HCT116 (cell line): Measurements from ENCODE around the gene ZNF862. TPM values are rescaled to one million over a fixed set of nuclear protein-coding genes. Genes with fewer than 3 reads are reported as not detected.

ENCODE experiments used
- ATAC-seq: fragments of 200-7000 bp; cut with Tn5 transposase; 2 replicates; pipeline ENCODE4 v1.9.1; 2020; ENCODE audit warnings: mild to moderate bottlenecking, moderate library complexity
- BruUV-seq: library from RNA; stranded (reverse); fragments of 400-500 nt; replicated peaks from 2 replicates; lab custom pipeline; 2021; lab: Mats Ljungman, UMichigan
- CTCF ChIA-PET: fragments of 300-600 bp; sonication (Branson Sonifier 250); formaldehyde crosslinking; loops from one replicate; lab custom pipeline; 2021; ENCODE audit warnings: antibody characterized with exemption; lab: Charles Lee
- POLR2A ChIA-PET: fragments of 300-600, 350-600 bp; sonication (Branson Sonifier 250); formaldehyde crosslinking; loops from one replicate; lab custom pipeline; 2021; ENCODE audit warnings: antibody characterized with exemption; lab: Charles Lee
- RAD21 ChIA-PET, 2 experiments: fragments of 300-600 bp; sonication (Branson Sonifier 250); formaldehyde crosslinking; loops; one replicate each; lab custom pipeline; 2023; ENCODE audit warnings: low total read pairs in 2 of 2; ENCODE audit not compliant: uncharacterized antibody in 2 of 2, unreplicated experiment in 2 of 2, low non-redundant PET in 1 of 2; lab: Charles Lee
- DNase-seq: peaks from one replicate; pipeline ENCODE4 v3.0.0-alpha.2; 2010; ENCODE audit warnings: low read depth, low spot score
- H2AFZ ChIP-seq: fragments of 200-600 bp; shearing (Covaris generic), sonication (generic); 2 replicates; pipeline ENCODE4 v1.6.1; 2017; ENCODE audit warnings: low read depth, mixed run types, mixed read lengths, antibody characterized with exemption, low read length; ENCODE audit not compliant: poor library complexity, severe bottlenecking
- H3K27ac ChIP-seq: 2 replicates; pipeline ENCODE4 v1.5.1; 2012; ENCODE audit warnings: low read depth, low read length
- H3K27me3 ChIP-seq: fragments of 200-600 bp; sonication (generic); 2 replicates; pipeline ENCODE4 v1.6.1; 2016; ENCODE audit warnings: mixed run types, low read length, mixed read lengths; ENCODE audit not compliant: insufficient read depth
- H3K36me3 ChIP-seq, 2 experiments: fragments of 200-500 bp in 1 of 2; fragments of 200-600 bp in 1 of 2; sonication (Bioruptor generic) in 1 of 2; sonication (generic) in 1 of 2; 2 replicates each; pipeline versions ENCODE4 v1.5.1 to v1.6.1; 2014 to 2016; ENCODE audit warnings: low read length in 2 of 2, inconsistent platforms in 1 of 2, mixed read lengths in 1 of 2, mixed run types in 1 of 2; ENCODE audit not compliant: insufficient read depth in 2 of 2, control insufficient read depth in 1 of 2
- H3K4me1 ChIP-seq, 2 experiments: fragments of 200-600 bp in 1 of 2; sonication (generic) in 1 of 2; 2 replicates each; pipeline versions ENCODE4 v1.5.1 to v1.6.1; 2012 to 2017; ENCODE audit warnings: low read length in 2 of 2, inconsistent platforms in 1 of 2, mild to moderate bottlenecking in 1 of 2, mixed read lengths in 1 of 2, mixed run types in 1 of 2, moderate library complexity in 1 of 2; ENCODE audit not compliant: insufficient read depth in 2 of 2, control insufficient read depth in 1 of 2
- H3K4me2 ChIP-seq: fragments of 200-600 bp; sonication (generic); 2 replicates; pipeline ENCODE4 v1.6.1; 2017; ENCODE audit warnings: mixed run types, low read length, mixed read lengths
- H3K4me3 ChIP-seq, 2 experiments: fragments of 200-600 bp in 1 of 2; sonication (generic) in 1 of 2; replicated peaks in 1 of 2; 2 replicates each; pipeline ENCODE4 v1.5.1; 2011 to 2016; ENCODE audit warnings: low read length in 2 of 2, control low read depth in 1 of 2, low read depth in 1 of 2, mild to moderate bottlenecking in 1 of 2, mixed read lengths in 1 of 2, mixed run types in 1 of 2
- H3K79me2 ChIP-seq: fragments of 200-600 bp; sonication (generic); 2 replicates; pipeline ENCODE4 v1.6.1; 2017; ENCODE audit warnings: mild to moderate bottlenecking, mixed run types, low read length, moderate library complexity, mixed read lengths; ENCODE audit not compliant: insufficient read depth
- H3K9ac ChIP-seq: fragments of 200-600 bp; sonication (generic); 2 replicates; pipeline ENCODE4 v1.6.1; 2016; ENCODE audit warnings: low read length, mixed read lengths
- H3K9me2 ChIP-seq: fragments of 200-600 bp; sonication (generic), shearing (Covaris generic); 2 replicates; pipeline ENCODE4 v1.6.1; 2017; ENCODE audit warnings: mixed run types, mild to moderate bottlenecking, moderate library complexity; ENCODE audit not compliant: insufficient read depth
- H3K9me3 ChIP-seq, 2 experiments: fragments of 200-500 bp in 1 of 2; fragments of 200-600 bp in 1 of 2; sonication (Bioruptor generic) in 1 of 2; sonication (generic) in 1 of 2; 2 replicates each; pipeline ENCODE4 v1.6.1; 2014 to 2017; ENCODE audit warnings: low read length in 2 of 2, mixed read lengths in 2 of 2, inconsistent platforms in 1 of 2, low read depth in 1 of 2, mild to moderate bottlenecking in 1 of 2, mixed run types in 1 of 2, moderate library complexity in 1 of 2; ENCODE audit not compliant: control insufficient read depth in 1 of 2, insufficient read depth in 1 of 2
- H4K20me1 ChIP-seq: fragments of 200-600 bp; sonication (generic), shearing (Covaris generic); 2 replicates; pipeline ENCODE4 v1.6.1; 2017; ENCODE audit warnings: mixed run types, mild to moderate bottlenecking, moderate library complexity; ENCODE audit not compliant: insufficient read depth
- CTCF ChIP-seq, 3 experiments: fragments of 200-600 bp in 1 of 3; sonication (generic) in 1 of 3; IDR thresholded peaks in 2 of 3; conservative IDR thresholded peaks in 1 of 3; 2 replicates each; pipeline ENCODE4 v1.5.1; 2012 to 2017; ENCODE audit warnings: low read depth in 2 of 3, low read length in 2 of 3, antibody characterized with exemption in 1 of 3, borderline replicate concordance in 1 of 3, control low read depth in 1 of 3, mild to moderate bottlenecking in 1 of 3, mixed read lengths in 1 of 3, mixed run types in 1 of 3, moderate library complexity in 1 of 3; ENCODE audit not compliant: insufficient read depth in 1 of 3
- EGR1 ChIP-seq: IDR thresholded peaks from 2 replicates; pipeline ENCODE4 v1.6.1; 2012; ENCODE audit warnings: low read depth
- ELF1 ChIP-seq: IDR thresholded peaks from 2 replicates; pipeline ENCODE4 v1.6.1; 2012; ENCODE audit warnings: low read depth, borderline replicate concordance
- JUND ChIP-seq: IDR thresholded peaks from 2 replicates; pipeline ENCODE4 v1.6.1; 2012
- SIN3A ChIP-seq: IDR thresholded peaks from 2 replicates; pipeline ENCODE4 v1.6.1; 2012; ENCODE audit warnings: low read depth
- ZBTB33 ChIP-seq: IDR thresholded peaks from 2 replicates; pipeline ENCODE4 v1.6.1; 2011; ENCODE audit warnings: mild to moderate bottlenecking, low read length, moderate library complexity; ENCODE audit not compliant: insufficient replicate concordance; ENCODE audit errors: extremely low read depth
- ZNF274 ChIP-seq: fragments of 200-500 bp; sonication (Bioruptor generic); IDR thresholded peaks from 2 replicates; pipeline ENCODE4 v1.6.1; 2014; ENCODE audit warnings: mild to moderate bottlenecking, low read depth, low read length, inconsistent platforms
- intact Hi-C: fragments of 100-400 bp; cut with micrococcal nuclease; formaldehyde crosslinking; loops from 2 replicates; pipeline ENCODE4 v1.10.0; 2022
- total RNA-seq: library from RNA; stranded (reverse); gene quantifications from one replicate; pipeline ENCODE4 v1.2.1, GENCODE V29; 2021; ENCODE audit not compliant: unreplicated experiment

ZNF862 gene
- total RNA-seq, 1 experiment from 2014 or later, result 8.5 TPM

GRCh38 chr7:149826344-149827088 lies 11.7 kb upstream of the ZNF862 start:
- H3K9me2 ChIP-seq, result no peaks in the 10 kb centered on the region
- no peaks in the 10 kb centered on the region for H3K79me2 ChIP-seq
- H3K27me3 ChIP-seq, result 0 out of 2 replicates have a peak, but pooled peaks cover 8% of the 10 kb centered on the region
- no TSS peak for BruUV-seq
- no peaks in the 10 kb centered on the region for H3K36me3 ChIP-seq
- no peak overlapping the region for H3K9ac ChIP-seq
- RAD21 ChIA-PET, result no interaction called here
- ATAC-seq, result no peak
- DNase-seq, result no peak
- TF ChIP-seq ZBTB33 (no peak), ELF1 (no peak), EGR1 (no peak), JUND (no peak), SIN3A (no peak), CTCF (IDR thresholded peaks at IDR 0.05 in 2 of 3, conservative IDR thresholded peaks at IDR 0.05 in 1 of 3; ENCODE audit: borderline replicate concordance in 1 of 3, insufficient read depth in 1 of 3, low read depth in 2 of 3, low read length in 2 of 3) (no peak), ZNF274 (no peak)
- H4K20me1 ChIP-seq, result no peaks in the 10 kb centered on the region
- H3K9me3 ChIP-seq, result no peaks in the 10 kb centered on the region
- CTCF ChIA-PET, result no interaction called here
- no peak overlapping the region for H3K4me3 ChIP-seq
- POLR2A ChIA-PET, result no interaction called here
- no peak overlapping the region for H3K27ac ChIP-seq
- H3K4me2 ChIP-seq, result no peak overlapping the region
- intact Hi-C loops, result no loop called here
- no peak overlapping the region for H2AFZ ChIP-seq
- H3K4me1 ChIP-seq, result no peaks in the 10 kb centered on the region
